ENCODE data around the gene PPRC1. TPM values are rescaled to one million over a fixed set of nuclear protein-coding genes. Genes with fewer than 3 reads are reported as not detected.
"Not testable (repeated sequence)": the region's sequence is repeated elsewhere in the genome, so short reads cannot be mapped to it uniquely, and the experiment has no call there.

Gene PPRC1
- total RNA-seq, 1 donor from 2014 or later = 32.7 TPM

- Histone ChIP-seq H3K27me3 (ENCODE audit: low read depth) (no peaks in the 10 kb centered on the region), H3K9me3 (no peaks in the 10 kb centered on the region), H3K4me3 (no peak overlapping the region), H3K36me3 (no peaks in the 10 kb centered on the region), H3K27ac (no peak overlapping the region), H3K4me1 (peaks cover 12% of the 10 kb centered on the region)
- DNase-seq (no peak), ATAC-seq (peak in 1 of 2 donors; percentile 57)
- no peak for TF ChIP-seq CTCF (IDR thresholded peaks at IDR 0.05)
- intact Hi-C loops (cut with DNase I) = no loop called here
Measured at GRCh38 chr10:102185811-102186527, 53.1 kb downstream of the PPRC1 start.

GRCh38 chr10:102188298-102188940 lies 55.6 kb downstream of the PPRC1 start:
- Histone ChIP-seq H3K4me3 (no peak overlapping the region), H3K36me3 (no peaks in the 10 kb centered on the region), H3K4me1 (peaks cover 12% of the 10 kb centered on the region), H3K9me3 (no peaks in the 10 kb centered on the region), H3K27ac (no peak overlapping the region), H3K27me3 (ENCODE audit: low read depth) (no peaks in the 10 kb centered on the region)
- peak in 1 of 2 donors; percentile 23 for ATAC-seq
- TF ChIP-seq CTCF (IDR thresholded peaks at IDR 0.05) = no peak
- no peak for DNase-seq
- intact Hi-C loops (cut with DNase I) = no loop called here

GRCh38 chr10:102188941-102189898 lies 56.4 kb downstream of the PPRC1 start:
- intact Hi-C loops (cut with DNase I); DNase-seq: not testable (repeated sequence)
- peak overlapping the region; percentile 39 for H3K27ac ChIP-seq

GRCh38 chr10:102191956-102192355 lies 59.1 kb downstream of the PPRC1 start:
- no peak overlapping the region for H3K4me3 ChIP-seq
- H3K27ac ChIP-seq = no peak overlapping the region
- intact Hi-C loops (cut with DNase I) = no loop called here
- H3K36me3 ChIP-seq = no peaks in the 10 kb centered on the region
- no peaks in the 10 kb centered on the region for H3K27me3 ChIP-seq (ENCODE audit: low read depth)
- H3K9me3 ChIP-seq = no peaks in the 10 kb centered on the region
- H3K4me1 ChIP-seq = peaks cover 12% of the 10 kb centered on the region
- DNase-seq = no peak
- no peak for TF ChIP-seq CTCF (IDR thresholded peaks at IDR 0.05)
- no peak for ATAC-seq

More at GRCh38 chr10:102188941-102189898, 56.4 kb downstream of the PPRC1 start:
- not testable (repeated sequence) for H3K36me3 ChIP-seq; H3K9me3 ChIP-seq; H3K27me3 ChIP-seq (ENCODE audit: low read depth); H3K4me3 ChIP-seq; ATAC-seq
- peaks cover 12% of the 10 kb centered on the region for H3K4me1 ChIP-seq

GRCh38 chr10:102195296-102195870 lies 62.5 kb downstream of the PPRC1 start:
- no peaks in the 10 kb centered on the region for H3K27me3 ChIP-seq (ENCODE audit: low read depth)
- H3K9me3 ChIP-seq = no peaks in the 10 kb centered on the region
- ATAC-seq (no peak), DNase-seq (no peak)
- no peaks in the 10 kb centered on the region for H3K36me3 ChIP-seq
- H3K27ac ChIP-seq = no peak overlapping the region
- H3K4me1 ChIP-seq = no peaks in the 10 kb centered on the region
- TF ChIP-seq CTCF (IDR thresholded peaks at IDR 0.05) = no peak
- no peak overlapping the region for H3K4me3 ChIP-seq
- intact Hi-C loops (cut with DNase I) = no loop called here
